Stomach (tissue), 4 donors: ENCODE measurements around the gene CMTM7.

ENCODE experiments used
- CTCF ChIP-seq, 7 experiments: fragments of 450-650 bp in 4 of 7; fragments of 200-600 bp in 3 of 7; sonication (generic) in 3 of 7; IDR thresholded peaks; one replicate each; pipeline ENCODE4 v1.5.1; 2016 to 2019; ENCODE audit warnings: antibody characterized with exemption in 7 of 7, control low read depth in 2 of 7, mild to moderate bottlenecking in 1 of 7
- EP300 ChIP-seq: sonication (generic); formaldehyde crosslinking; IDR thresholded peaks from one replicate; pipeline ENCODE4 v1.6.1; 2017; ENCODE audit warnings: antibody characterized with exemption
- POLR2A ChIP-seq, 4 donors: fragments of 450-650 bp; IDR thresholded peaks; one replicate each; pipeline ENCODE4 v1.6.1; 2016; ENCODE audit warnings: antibody characterized with exemption in 4 of 4, control low read depth in 2 of 4, mild to moderate bottlenecking in 1 of 4, moderate library complexity in 1 of 4
- POLR2AphosphoS5 ChIP-seq, 3 donors: sonication (generic); formaldehyde crosslinking; IDR thresholded peaks; one replicate each; pipeline ENCODE4 v1.6.1; 2016; ENCODE audit warnings: antibody characterized with exemption in 3 of 3

- no peak for TF ChIP-seq POLR2AphosphoS5 (IDR thresholded peaks at IDR 0.05)
- no peak for TF ChIP-seq POLR2A (IDR thresholded peaks at IDR 0.05)
- TF ChIP-seq CTCF (IDR thresholded peaks at IDR 0.05) = no peak
- no peak for TF ChIP-seq EP300
Observed at GRCh38 chr3:32376115-32376514, 15.5 kb upstream of the CMTM7 start.
